HG03139 (cell line): ENCODE measurements around the gene WDPCP.
"Not testable (repeated sequence)": the region's sequence is repeated elsewhere in the genome, so short reads cannot be mapped to it uniquely, and the experiment has no call there.

Experiments used
- ATAC-seq: cut with Tn5 transposase; IDR thresholded peaks from one replicate; pipeline ENCODE4 v1.9.1; 2021; ENCODE audit not compliant: unreplicated experiment

The WDPCP gene

GRCh38 chr2:63591566-63592175 lies 3.4 kb upstream of the WDPCP start:
- ATAC-seq: no peak

- no peak for ATAC-seq
Measured at GRCh38 chr2:63590626-63591408, 2.5 kb upstream of the WDPCP start.

- no peak for ATAC-seq
Measured at GRCh38 chr2:63589148-63589958, 1.1 kb upstream of the WDPCP start.

- no peak for ATAC-seq
Measured at GRCh38 chr2:63587814-63588384, 378 bp downstream of the WDPCP start.

GRCh38 chr2:63582873-63583272 lies 5.4 kb downstream of the WDPCP start:
- no peak for ATAC-seq

- ATAC-seq: no peak
Measured at GRCh38 chr2:63581298-63581961, 6.8 kb downstream of the WDPCP start.

- no peak for ATAC-seq
Measured at GRCh38 chr2:63580651-63581297, 7.5 kb downstream of the WDPCP start.

GRCh38 chr2:63578767-63579166 lies 9.5 kb downstream of the WDPCP start:
- ATAC-seq: no peak

GRCh38 chr2:63576546-63576945 lies 11.7 kb downstream of the WDPCP start:
- ATAC-seq: no peak

- ATAC-seq: not testable (repeated sequence)
Measured at GRCh38 chr2:63573726-63574345, 14.4 kb downstream of the WDPCP start.

GRCh38 chr2:63573026-63573425 lies 15.3 kb downstream of the WDPCP start:
- not testable (repeated sequence) for ATAC-seq

- no peak for ATAC-seq
Measured at GRCh38 chr2:63572001-63572400, 16.3 kb downstream of the WDPCP start.

GRCh38 chr2:63571291-63571690 lies 17.0 kb downstream of the WDPCP start:
- no peak for ATAC-seq

GRCh38 chr2:63569740-63570139 lies 18.5 kb downstream of the WDPCP start:
- ATAC-seq: no peak

- no peak for ATAC-seq
Measured at GRCh38 chr2:63562751-63563150, 25.5 kb downstream of the WDPCP start.

- not testable (repeated sequence) for ATAC-seq
Measured at GRCh38 chr2:63558922-63559321, 29.4 kb downstream of the WDPCP start.

- ATAC-seq: not testable (repeated sequence)
Measured at GRCh38 chr2:63557819-63558218, 30.5 kb downstream of the WDPCP start.

GRCh38 chr2:63555931-63556330 lies 32.3 kb downstream of the WDPCP start:
- ATAC-seq: no peak

- no peak for ATAC-seq
Measured at GRCh38 chr2:63555299-63555698, 33.0 kb downstream of the WDPCP start.

- no peak for ATAC-seq
Measured at GRCh38 chr2:63553049-63553448, 35.2 kb downstream of the WDPCP start.
